ACC112 (cell line): ENCODE results near the gene BLOC1S6.

Experiments
- H2AFZ ChIP-seq: fragments of 200-600 bp; sonication (generic); one replicate; pipeline ENCODE4 v1.6.0; 2017; ENCODE audit warnings: antibody characterized with exemption, low read length; ENCODE audit not compliant: unreplicated experiment
- H3K27ac ChIP-seq: fragments of 200-600 bp; sonication (generic); 2 replicates; pipeline ENCODE4 v1.5.1; 2014; ENCODE audit warnings: low read depth, mild to moderate bottlenecking, antibody characterized with exemption, low read length, moderate library complexity
- H3K27me3 ChIP-seq: fragments of 200-600 bp; sonication (generic); 2 replicates; pipeline ENCODE4 v1.6.1; 2014; ENCODE audit warnings: mild to moderate bottlenecking, antibody characterized with exemption, low read length, moderate library complexity, mixed read lengths; ENCODE audit not compliant: insufficient read depth
- H3K36me3 ChIP-seq: fragments of 200-600 bp; sonication (generic); 2 replicates; pipeline ENCODE4 v1.6.1; 2016; ENCODE audit warnings: mild to moderate bottlenecking, antibody characterized with exemption, low read length, moderate library complexity, mixed read lengths; ENCODE audit not compliant: insufficient read depth
- H3K4me1 ChIP-seq: fragments of 200-600 bp; sonication (generic); one replicate; pipeline ENCODE4 v1.6.1; 2016; ENCODE audit warnings: low read length, mixed read lengths; ENCODE audit not compliant: insufficient read depth, unreplicated experiment, control insufficient read depth
- H3K4me3 ChIP-seq: fragments of 200-600 bp; sonication (generic); 2 replicates; pipeline ENCODE4 v1.5.1; 2014; ENCODE audit warnings: mild to moderate bottlenecking, low read depth, low read length
- H3K79me2 ChIP-seq: fragments of 200-600 bp; sonication (generic); one replicate; pipeline ENCODE4 v1.6.0; 2016; ENCODE audit warnings: low read length; ENCODE audit not compliant: control insufficient read depth, unreplicated experiment, insufficient read depth

BLOC1S6 gene

DNA sequence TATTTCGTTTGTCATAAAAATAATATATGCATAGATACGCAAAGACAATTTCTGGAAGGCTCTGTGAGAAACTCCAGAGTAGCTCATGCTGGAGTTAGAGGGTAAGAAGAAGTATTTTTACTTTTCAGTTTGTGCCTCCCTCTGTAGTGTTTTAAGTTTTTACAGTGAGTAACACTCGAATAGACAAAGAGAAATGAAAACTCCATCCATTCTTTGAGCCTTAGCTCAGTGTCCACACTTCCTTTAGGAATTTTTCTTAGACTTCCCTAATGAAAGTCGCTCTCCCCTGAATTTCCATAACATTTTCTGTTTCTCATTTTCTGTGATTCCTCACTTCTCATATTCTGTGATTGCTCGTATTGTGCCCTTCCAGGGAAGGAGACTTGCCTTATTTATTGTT is 2.1 kb downstream of the BLOC1S6 start:
- Histone ChIP-seq H3K4me3 (peak overlapping the region; percentile 97), H3K27ac (peak overlapping the region; percentile 92), H3K79me2 (peaks cover 55% of the 10 kb centered on the region)

DNA sequence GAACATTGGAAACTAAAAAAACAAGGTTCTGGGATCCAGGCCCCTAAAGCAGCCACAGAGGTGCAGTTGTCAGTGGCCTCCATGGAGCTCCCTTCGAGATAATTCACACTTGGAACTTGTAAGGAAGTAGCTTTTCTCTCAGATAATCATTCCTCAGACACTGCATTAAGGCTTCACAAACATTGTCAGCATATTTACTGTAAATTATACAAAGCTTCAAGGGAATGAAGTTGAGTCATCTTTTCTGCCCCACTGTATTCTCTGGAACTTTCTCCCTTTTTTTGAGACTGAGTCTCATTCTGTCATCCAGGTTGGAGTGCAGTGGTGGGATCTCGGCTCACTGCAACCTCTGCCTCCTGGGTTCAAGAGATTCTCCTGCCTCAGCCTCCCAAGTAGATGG is 7.1 kb downstream of the BLOC1S6 start:
- Histone ChIP-seq H3K79me2 (peaks cover 57% of the 10 kb centered on the region), H3K27ac (no peak overlapping the region), H3K36me3 (peaks cover 13% of the 10 kb centered on the region), H3K4me1 (peaks cover 12% of the 10 kb centered on the region), H2AFZ (no peak overlapping the region), H3K4me3 (no peak overlapping the region), H3K27me3 (no peaks in the 10 kb centered on the region)

More for the DNA sequence above, 2.1 kb downstream of the BLOC1S6 start:
- Histone ChIP-seq H3K4me1 (peaks cover 30% of the 10 kb centered on the region), H3K36me3 (no peaks in the 10 kb centered on the region), H3K27me3 (no peaks in the 10 kb centered on the region), H2AFZ (no peak overlapping the region)

DNA sequence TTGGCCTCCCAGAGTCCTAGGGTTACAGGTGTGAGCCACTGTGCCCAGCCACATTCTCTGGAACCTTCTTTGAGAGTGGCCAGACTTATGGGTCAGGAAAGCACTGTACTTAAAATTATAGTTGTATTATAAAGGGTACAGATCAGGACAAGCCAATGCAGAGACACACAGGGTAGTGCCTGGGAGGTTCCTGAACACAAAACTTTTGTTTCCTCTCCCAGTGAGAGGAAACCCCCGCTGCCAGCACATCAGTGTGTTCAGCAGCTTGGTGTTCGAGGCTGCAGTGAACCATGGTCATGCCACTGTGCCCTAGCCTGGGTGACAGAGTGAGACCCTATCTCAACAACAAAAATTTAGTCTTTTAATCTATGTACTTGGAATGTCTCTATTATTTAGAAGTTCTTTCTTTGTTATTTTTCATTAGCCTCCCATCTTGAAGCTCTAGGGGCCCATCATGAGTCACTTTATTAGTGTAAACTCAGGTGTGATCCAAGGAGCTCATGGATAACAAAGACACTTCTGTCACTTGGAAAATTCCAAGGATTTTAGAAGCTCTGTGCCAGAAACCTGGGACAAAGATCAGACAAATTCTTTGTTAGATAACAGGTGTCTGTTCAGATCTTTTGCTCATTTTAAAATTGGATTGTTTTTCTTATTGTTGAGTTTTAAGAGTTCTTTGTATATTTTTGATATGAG is 7.8 kb downstream of the BLOC1S6 start:
- Histone ChIP-seq H2AFZ (no peak overlapping the region), H3K27ac (no peak overlapping the region), H3K27me3 (no peaks in the 10 kb centered on the region), H3K4me1 (peaks cover 6% of the 10 kb centered on the region), H3K79me2 (peaks cover 51% of the 10 kb centered on the region), H3K36me3 (peaks cover 13% of the 10 kb centered on the region), H3K4me3 (no peak overlapping the region)

DNA sequence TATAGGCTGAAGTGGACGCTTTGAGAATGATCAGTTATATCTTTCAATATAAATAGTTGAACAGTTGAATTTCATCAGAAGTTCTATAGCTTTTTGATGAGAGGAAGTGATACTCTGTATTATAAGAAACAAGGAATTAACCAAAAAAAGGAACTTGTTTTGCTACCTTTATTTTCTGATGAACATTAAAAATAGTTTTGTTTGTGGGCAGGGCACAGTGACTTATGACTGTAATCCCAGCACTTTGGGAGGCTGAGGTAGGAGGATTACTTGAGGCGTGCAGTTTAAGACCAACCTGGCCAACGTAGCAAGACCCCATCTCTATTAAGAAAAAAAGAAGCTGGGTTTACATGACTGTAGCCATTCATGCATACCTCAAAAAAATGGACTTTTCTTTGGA is 16.7 kb downstream of the BLOC1S6 start:
- peaks cover 11% of the 10 kb centered on the region for H3K79me2 ChIP-seq
- no peaks in the 10 kb centered on the region for H3K4me1 ChIP-seq
- no peaks in the 10 kb centered on the region for H3K27me3 ChIP-seq
- H3K27ac ChIP-seq = no peak overlapping the region
- peaks cover 2% of the 10 kb centered on the region; the same call in 1 of the 2 replicates for H3K36me3 ChIP-seq
- no peak overlapping the region for H3K4me3 ChIP-seq
- no peak overlapping the region for H2AFZ ChIP-seq

DNA sequence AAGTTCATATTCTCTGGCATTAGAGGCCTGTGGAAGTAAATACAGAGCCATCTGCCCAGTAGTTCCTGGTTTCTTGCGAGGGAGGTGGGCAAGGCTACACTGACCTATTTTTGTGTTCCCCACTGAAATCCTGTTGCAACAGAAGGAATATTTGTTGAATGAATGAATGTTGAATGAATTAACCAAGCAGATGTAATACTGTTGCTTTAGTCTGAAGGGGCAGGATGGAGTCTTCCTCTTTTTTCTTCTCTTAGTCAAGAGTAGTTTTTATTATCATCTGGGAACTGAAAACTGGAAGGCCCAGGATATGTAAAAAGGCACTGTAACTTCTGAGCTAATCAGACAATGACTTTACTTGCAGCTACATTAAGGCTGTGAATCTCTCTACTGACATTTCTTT is 17.1 kb downstream of the BLOC1S6 start:
- no peak overlapping the region for H2AFZ ChIP-seq
- H3K27ac ChIP-seq = no peak overlapping the region
- peaks cover 11% of the 10 kb centered on the region for H3K79me2 ChIP-seq
- H3K36me3 ChIP-seq = peaks cover 2% of the 10 kb centered on the region; the same call in 1 of the 2 replicates
- H3K4me1 ChIP-seq = no peaks in the 10 kb centered on the region
- no peak overlapping the region for H3K4me3 ChIP-seq
- no peaks in the 10 kb centered on the region for H3K27me3 ChIP-seq

DNA sequence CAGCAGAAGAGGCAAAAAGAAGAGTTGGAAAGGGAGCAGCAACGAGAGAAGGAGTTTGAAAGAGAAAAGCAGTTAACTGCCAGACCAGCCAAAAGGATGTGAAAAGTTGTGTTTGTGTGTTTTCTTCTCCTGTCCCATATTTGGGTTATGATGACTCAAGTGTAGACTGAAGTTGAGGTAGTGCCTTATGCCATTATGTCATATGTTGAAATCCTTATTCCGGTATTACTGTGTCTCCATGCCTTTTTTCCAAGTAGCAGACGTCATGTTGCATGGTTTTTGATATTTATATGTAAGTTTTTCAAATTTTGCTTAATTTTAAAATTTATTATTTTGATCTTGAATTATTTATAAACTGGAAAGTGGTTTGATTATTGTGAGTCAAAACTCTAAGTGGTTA is 19.2 kb downstream of the BLOC1S6 start:
- Histone ChIP-seq H2AFZ (no peak overlapping the region), H3K27ac (no peak overlapping the region), H3K36me3 (0 out of 2 replicates have a peak, but pooled peaks cover 2% of the 10 kb centered on the region), H3K79me2 (peaks cover 7% of the 10 kb centered on the region), H3K4me3 (no peak overlapping the region), H3K4me1 (no peaks in the 10 kb centered on the region), H3K27me3 (no peaks in the 10 kb centered on the region)

DNA sequence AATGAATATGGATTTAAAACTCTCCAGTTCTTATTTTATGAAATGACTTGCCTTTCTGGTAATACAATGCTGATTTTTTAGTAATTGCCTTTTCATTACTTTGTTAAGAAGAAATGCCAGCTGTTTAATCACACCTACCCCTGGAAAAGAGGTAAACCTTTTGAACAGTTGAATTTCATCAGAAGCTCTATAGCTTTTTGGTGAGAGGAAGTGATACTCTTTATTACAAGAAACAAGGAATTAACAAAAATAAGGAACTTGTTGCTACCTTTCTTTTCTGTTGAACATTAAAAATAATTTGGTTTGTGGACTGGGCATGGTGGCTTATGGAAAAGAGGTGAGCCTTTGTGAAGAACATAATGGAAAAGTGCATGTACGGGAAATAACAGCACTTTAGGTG is 19.7 kb downstream of the BLOC1S6 start:
- Histone ChIP-seq H2AFZ (no peak overlapping the region), H3K27ac (no peak overlapping the region), H3K4me3 (no peak overlapping the region), H3K4me1 (no peaks in the 10 kb centered on the region), H3K79me2 (peaks cover 6% of the 10 kb centered on the region), H3K36me3 (0 out of 2 replicates have a peak, but pooled peaks cover 2% of the 10 kb centered on the region), H3K27me3 (no peaks in the 10 kb centered on the region)

DNA sequence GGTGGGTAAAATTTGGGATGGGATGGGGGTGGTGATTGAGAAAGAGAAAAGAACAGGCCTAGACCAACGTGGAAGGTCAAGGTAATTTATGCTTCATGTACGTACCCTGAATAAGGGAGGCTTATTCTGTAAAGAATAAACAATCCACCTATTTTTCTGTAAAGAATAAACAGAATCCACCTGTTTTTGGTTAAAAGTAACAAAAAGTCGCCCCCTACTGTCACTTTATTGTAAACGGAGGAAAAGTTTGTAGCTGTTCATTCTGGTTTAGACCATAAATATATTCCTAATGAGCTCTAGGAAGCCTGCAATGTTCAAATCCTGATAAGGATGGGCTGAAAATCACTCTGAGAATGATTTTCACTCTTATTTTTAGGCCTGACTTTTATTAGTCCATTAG is 24.1 kb downstream of the BLOC1S6 start:
- peaks cover 12% of the 10 kb centered on the region for H3K4me1 ChIP-seq

DNA sequence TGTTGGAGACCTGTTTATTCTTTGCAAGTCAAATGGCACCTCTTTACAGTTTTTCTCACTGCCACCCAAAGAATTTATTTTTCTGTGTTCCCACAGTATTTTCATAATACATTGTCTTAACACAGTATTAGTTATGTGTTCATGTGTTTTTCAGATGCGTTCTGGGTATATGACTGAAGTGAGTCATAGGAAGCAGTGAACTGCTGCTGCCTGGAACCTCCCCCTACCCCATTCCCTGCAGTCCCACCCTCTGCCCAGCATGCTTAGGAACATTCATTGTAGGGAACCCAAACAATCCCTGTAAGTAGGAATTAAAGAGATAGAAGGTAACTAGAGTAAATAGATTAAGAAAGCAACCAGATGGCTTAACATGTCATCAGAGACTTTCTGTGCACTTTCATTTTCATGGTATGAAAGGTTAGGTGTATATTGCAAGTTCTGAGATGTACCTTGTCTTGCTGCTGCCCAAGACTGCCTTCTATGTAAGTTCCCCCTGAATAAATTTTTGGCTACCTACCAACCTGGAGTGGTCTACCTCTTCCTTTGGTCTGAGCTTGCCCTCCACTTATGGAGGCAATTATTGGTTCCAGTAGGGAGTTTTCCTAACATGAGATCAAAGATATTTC is 25.7 kb downstream of the BLOC1S6 start:
- Histone ChIP-seq H3K36me3 (no peaks in the 10 kb centered on the region), H3K79me2 (no peaks in the 10 kb centered on the region), H3K27me3 (no peaks in the 10 kb centered on the region), H3K4me1 (peaks cover 20% of the 10 kb centered on the region), H3K27ac (peak overlapping the region; percentile 6; the same call in 1 of the 2 replicates), H3K4me3 (peak overlapping the region; percentile 25; the same call in 1 of the 2 replicates), H2AFZ (no peak overlapping the region)

More for the DNA sequence above, 24.1 kb downstream of the BLOC1S6 start:
- Histone ChIP-seq H3K79me2 (no peaks in the 10 kb centered on the region), H3K27me3 (no peaks in the 10 kb centered on the region), H3K4me3 (no peak overlapping the region), H3K36me3 (0 out of 2 replicates have a peak, but pooled peaks cover 2% of the 10 kb centered on the region), H2AFZ (no peak overlapping the region), H3K27ac (no peak overlapping the region)

DNA sequence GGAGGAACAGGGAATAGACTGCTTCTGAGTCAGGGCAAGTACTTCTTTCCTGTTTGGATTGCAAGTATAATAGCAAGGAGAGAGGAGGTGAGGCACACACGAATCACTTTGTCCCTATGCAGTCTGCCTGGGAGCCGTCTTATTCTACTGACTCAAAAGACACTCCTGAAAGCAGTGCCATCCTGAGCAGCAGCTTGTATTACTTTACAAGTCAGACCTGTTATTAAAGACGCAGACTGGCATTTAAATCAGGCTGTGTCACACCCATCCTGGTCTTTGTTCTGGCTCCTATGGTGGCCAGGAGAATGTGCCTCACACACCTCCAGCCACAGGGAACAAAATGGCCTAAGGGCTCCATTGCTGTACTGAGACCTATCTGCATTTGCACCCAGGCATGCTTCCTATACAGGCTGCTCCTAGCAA is 29.7 kb downstream of the BLOC1S6 start:
- H3K36me3 ChIP-seq = no peaks in the 10 kb centered on the region
- H3K4me3 ChIP-seq = no peak overlapping the region
- H2AFZ ChIP-seq = peak overlapping the region; percentile 69
- H3K27ac ChIP-seq = no peak overlapping the region
- no peaks in the 10 kb centered on the region for H3K79me2 ChIP-seq
- peaks cover 20% of the 10 kb centered on the region for H3K4me1 ChIP-seq
- H3K27me3 ChIP-seq = no peaks in the 10 kb centered on the region

DNA sequence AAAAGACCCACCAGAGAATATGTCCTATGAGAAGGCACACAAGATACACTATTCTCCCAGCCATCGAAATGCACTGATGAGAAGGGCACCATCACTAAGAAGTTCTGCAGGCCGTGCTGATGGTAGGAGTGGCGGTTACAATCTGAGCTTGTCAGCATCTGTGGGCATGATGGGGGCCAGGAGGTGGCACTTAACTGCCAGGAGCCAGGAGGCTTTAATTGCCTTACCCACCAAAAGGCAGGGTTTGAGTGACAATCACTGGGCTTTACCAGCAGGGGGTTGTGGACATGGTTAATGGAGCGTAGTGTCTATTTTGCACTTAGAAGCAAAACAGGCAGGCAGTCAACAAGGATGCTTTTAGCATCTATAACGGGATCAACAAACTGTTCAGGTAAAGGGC is 31.6 kb downstream of the BLOC1S6 start:
- Histone ChIP-seq H3K27ac (no peak overlapping the region), H2AFZ (no peak overlapping the region), H3K36me3 (no peaks in the 10 kb centered on the region), H3K27me3 (no peaks in the 10 kb centered on the region), H3K4me3 (no peak overlapping the region), H3K79me2 (no peaks in the 10 kb centered on the region), H3K4me1 (peaks cover 8% of the 10 kb centered on the region)
